ENCODE data around the gene ECHDC3. TPM values are rescaled to one million over a fixed set of nuclear protein-coding genes. Genes with fewer than 3 reads are reported as not detected.

Gene ECHDC3
- total RNA-seq, 2 donors from 2014 or later: 77.6 to 98.3 TPM

DNA sequence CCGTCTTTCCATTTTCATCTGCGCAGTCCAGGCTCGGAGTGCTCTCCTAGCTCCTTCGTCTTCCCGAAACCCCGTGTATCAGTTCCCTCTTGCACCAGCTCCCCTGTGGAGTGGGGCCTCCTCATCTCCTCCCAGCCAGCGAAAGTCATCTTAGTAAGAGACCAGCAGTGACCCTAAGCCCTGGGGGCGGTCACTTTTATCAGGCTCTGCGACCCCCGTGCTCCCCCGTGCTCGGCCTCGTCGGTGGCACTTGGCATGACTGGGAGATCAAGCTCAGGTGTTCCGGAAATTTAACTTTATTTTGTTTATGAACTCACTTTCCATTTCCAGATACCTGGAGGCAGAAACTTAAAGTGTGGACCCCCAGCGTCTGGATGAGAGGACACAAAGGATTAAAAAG, 574 bp upstream of the ECHDC3 start:
- TF ChIP-seq POLR2A (IDR thresholded peaks at IDR 0.05) (no peak), POLR2AphosphoS5 (IDR thresholded peaks at IDR 0.05) (no peak)
- TF ChIP-seq, protein P1, sequence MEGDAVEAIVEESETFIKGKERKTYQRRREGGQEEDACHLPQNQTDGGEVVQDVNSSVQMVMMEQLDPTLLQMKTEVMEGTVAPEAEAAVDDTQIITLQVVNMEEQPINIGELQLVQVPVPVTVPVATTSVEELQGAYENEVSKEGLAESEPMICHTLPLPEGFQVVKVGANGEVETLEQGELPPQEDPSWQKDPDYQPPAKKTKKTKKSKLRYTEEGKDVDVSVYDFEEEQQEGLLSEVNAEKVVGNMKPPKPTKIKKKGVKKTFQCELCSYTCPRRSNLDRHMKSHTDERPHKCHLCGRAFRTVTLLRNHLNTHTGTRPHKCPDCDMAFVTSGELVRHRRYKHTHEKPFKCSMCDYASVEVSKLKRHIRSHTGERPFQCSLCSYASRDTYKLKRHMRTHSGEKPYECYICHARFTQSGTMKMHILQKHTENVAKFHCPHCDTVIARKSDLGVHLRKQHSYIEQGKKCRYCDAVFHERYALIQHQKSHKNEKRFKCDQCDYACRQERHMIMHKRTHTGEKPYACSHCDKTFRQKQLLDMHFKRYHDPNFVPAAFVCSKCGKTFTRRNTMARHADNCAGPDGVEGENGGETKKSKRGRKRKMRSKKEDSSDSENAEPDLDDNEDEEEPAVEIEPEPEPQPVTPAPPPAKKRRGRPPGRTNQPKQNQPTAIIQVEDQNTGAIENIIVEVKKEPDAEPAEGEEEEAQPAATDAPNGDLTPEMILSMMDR (IDR thresholded peaks at IDR 0.05): no peak
- Histone ChIP-seq H3K27ac (peak overlapping the region in 1 of 2 donors; percentile 37), H3K4me1 (replicated peaks) (peaks cover 2% of the 10 kb centered on the region), H3K27me3 (replicated peaks; ENCODE audit: insufficient read depth) (no peaks in the 10 kb centered on the region), H3K36me3 (no peaks in the 10 kb centered on the region), H3K4me3 (peak overlapping the region; percentile 26 to 61), H3K9me3 (no peaks in the 10 kb centered on the region)
- DNase-seq (ENCODE audit: low spot score): no peak
- WGBS: 68% methylated on average over 16 of the region's 16 CpGs
- intact Hi-C loops (cut with DNase I): no loop called here

DNA sequence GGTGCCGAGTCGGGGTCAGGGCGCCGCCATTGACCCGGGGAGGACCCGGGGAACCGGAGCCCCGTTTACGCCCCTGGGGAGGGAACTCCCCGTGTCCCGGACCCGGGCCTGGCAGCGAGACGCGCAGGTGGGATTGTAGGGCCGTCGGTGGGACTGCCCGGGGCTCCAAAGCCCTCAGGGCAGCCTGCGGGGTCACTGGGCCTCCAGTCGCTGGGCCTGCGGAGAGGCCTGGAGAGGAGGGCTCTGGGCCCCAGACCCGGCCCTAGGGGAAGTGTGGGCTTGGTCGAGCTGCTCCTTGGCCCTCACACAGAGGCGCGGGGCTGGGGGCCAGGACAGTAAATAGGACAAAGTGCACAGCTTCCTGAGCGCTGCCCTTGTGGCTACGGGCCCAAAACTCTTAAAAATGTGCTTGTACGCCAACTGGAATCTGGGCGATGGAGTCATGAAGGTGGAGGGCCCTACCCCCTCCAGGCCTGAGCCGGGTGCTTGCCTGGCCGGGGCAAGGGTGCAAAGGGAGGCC, 657 bp downstream of the ECHDC3 start:
- intact Hi-C loops (cut with DNase I): no loop called here
- 41% methylated on average over 27 of the region's 31 CpGs for WGBS

DNA sequence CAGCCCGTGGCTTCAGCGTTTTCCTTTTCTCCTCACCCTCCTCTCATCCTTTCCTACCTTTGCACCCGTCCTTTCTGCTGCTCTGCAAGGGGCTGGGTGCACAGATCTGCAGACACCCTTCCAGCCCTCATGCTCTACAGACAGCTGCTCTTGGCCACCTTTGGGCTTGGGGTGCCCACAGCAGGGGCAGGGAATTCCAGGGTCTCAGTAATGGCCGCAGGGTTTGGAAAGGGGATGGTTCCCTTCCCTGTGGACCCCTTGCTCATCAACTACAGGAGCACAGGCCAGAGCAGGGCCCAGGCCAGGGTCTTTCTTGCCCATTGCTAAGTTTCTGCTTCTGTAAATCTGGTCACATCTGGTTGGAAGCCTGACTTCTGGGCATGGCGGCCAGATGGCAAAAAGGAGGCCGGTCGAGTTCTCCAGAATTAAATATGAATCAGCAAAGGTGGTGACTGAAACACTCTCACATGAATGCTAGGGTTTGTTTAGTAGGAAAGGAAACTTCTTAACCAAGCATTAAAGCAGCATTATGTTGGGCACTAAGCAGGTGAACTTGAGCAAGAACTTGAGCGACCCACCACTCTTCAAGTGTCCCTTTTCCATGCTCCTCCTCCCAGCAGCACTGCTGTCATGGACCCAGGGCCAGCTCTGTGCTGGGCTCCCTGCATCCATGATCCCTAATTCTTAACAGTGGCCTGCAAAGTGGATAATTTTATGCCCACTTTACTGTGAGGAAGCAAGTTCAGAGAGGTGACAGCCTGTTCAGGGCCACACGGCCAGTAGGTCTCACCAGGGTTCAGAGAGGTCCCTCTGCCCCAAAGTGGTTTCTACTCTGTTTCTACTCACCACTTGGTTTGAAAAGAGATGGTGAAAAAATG, 1.5 kb downstream of the ECHDC3 start:
- no peaks in the 10 kb centered on the region for H3K9me3 ChIP-seq
- no peaks in the 10 kb centered on the region for H3K27me3 ChIP-seq (replicated peaks; ENCODE audit: insufficient read depth)
- H3K4me3 ChIP-seq: peak overlapping the region in 1 of 2 donors; percentile 61
- DNase-seq (ENCODE audit: low spot score): no peak
- intact Hi-C loops (cut with DNase I): no loop called here
- peaks cover 2% of the 10 kb centered on the region for H3K4me1 ChIP-seq (replicated peaks)
- peak overlapping the region; percentile 66 to 70 for H3K27ac ChIP-seq
- TF ChIP-seq POLR2A (IDR thresholded peaks at IDR 0.05) (no peak), POLR2AphosphoS5 (IDR thresholded peaks at IDR 0.05) (no peak)
- TF ChIP-seq, protein P1 (IDR thresholded peaks at IDR 0.05): no peak
- no peaks in the 10 kb centered on the region for H3K36me3 ChIP-seq
- 80% methylated on average over 9 of the region's 9 CpGs for WGBS

More for the DNA sequence above, 657 bp downstream of the ECHDC3 start:
- no peak for DNase-seq (ENCODE audit: low spot score)
- Histone ChIP-seq H3K36me3 (no peaks in the 10 kb centered on the region), H3K9me3 (no peaks in the 10 kb centered on the region), H3K4me1 (replicated peaks) (peaks cover 2% of the 10 kb centered on the region), H3K27me3 (replicated peaks; ENCODE audit: insufficient read depth) (no peaks in the 10 kb centered on the region), H3K27ac (peak overlapping the region; percentile 66 to 70), H3K4me3 (peak overlapping the region; percentile 51 to 61)
- TF ChIP-seq, protein P1 (IDR thresholded peaks at IDR 0.05): no peak
- TF ChIP-seq POLR2A (IDR thresholded peaks at IDR 0.05) (no peak), POLR2AphosphoS5 (IDR thresholded peaks at IDR 0.05) (no peak)

DNA sequence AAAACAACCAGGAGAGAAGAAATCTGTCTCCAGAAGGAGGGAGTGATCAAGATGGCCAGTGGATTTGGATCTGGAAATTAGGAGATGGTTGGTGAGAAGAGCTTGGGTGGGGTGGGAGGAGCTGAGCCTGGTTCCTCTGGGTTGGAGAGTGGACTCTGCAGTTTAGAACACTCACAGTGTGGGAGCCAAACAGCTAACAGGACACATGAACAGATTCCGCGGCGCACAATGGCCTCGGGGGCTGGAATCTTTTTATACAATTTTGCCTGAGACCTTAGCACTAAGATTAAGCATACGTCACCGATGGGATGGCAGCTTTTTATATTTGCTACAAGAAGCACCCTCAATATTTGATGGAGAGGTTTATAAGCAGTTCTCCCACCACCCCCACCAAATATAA, 2.9 kb downstream of the ECHDC3 start:
- Histone ChIP-seq H3K27ac (no peak overlapping the region), H3K4me1 (replicated peaks) (peaks cover 2% of the 10 kb centered on the region), H3K9me3 (no peaks in the 10 kb centered on the region), H3K4me3 (no peak overlapping the region), H3K27me3 (replicated peaks; ENCODE audit: insufficient read depth) (no peaks in the 10 kb centered on the region), H3K36me3 (no peaks in the 10 kb centered on the region)
- WGBS: 79% methylated on average over 6 of the region's 6 CpGs
- DNase-seq (ENCODE audit: low spot score): no peak
- intact Hi-C loops (cut with DNase I): no loop called here
- TF ChIP-seq POLR2A (IDR thresholded peaks at IDR 0.05) (no peak), POLR2AphosphoS5 (IDR thresholded peaks at IDR 0.05) (no peak)
- TF ChIP-seq, protein P1 (IDR thresholded peaks at IDR 0.05): no peak

Data from prostate gland (tissue), 2 donors.